Stimulated activated CD8-positive, alpha-beta memory T cell treated with anti-CD3 and anti-CD28 coated beads, Interleukin-12 subunit alpha, Interleukin-12 subunit beta, amount 100 ng/mL, for 4 hours (primary cell): Measurements from ENCODE around the gene NFIA.

Experiments used
- DNase-seq: peaks from one replicate; pipeline ENCODE4 v3.0.0-alpha.2; 2020; ENCODE audit warnings: low read depth

NFIA gene

GRCh38 chr1:61299463-61299862 is 217.1 kb downstream of the NFIA start:
- DNase-seq: no peak

GRCh38 chr1:61300899-61301298 is 218.5 kb downstream of the NFIA start:
- no peak for DNase-seq

- no peak for DNase-seq
These were observed 219.7 kb downstream of the NFIA start for GRCh38 chr1:61301824-61302657.

GRCh38 chr1:61307422-61308142 is 225.2 kb downstream of the NFIA start:
- DNase-seq: no peak

- no peak for DNase-seq
These were observed 227.7 kb downstream of the NFIA start for GRCh38 chr1:61310057-61310456.

GRCh38 chr1:61310538-61310937 is 228.2 kb downstream of the NFIA start:
- DNase-seq: no peak

GRCh38 chr1:61313906-61314422 is 231.6 kb downstream of the NFIA start:
- no peak for DNase-seq

GRCh38 chr1:61315011-61315410 is 232.7 kb downstream of the NFIA start:
- DNase-seq: no peak

GRCh38 chr1:61316493-61316892 is 234.1 kb downstream of the NFIA start:
- DNase-seq: no peak

GRCh38 chr1:61318319-61319125 is 236.2 kb downstream of the NFIA start:
- no peak for DNase-seq

GRCh38 chr1:61320575-61320974 is 238.2 kb downstream of the NFIA start:
- no peak for DNase-seq

GRCh38 chr1:61322008-61322744 is 239.8 kb downstream of the NFIA start:
- no peak for DNase-seq

GRCh38 chr1:61322769-61323168 is 240.4 kb downstream of the NFIA start:
- DNase-seq: no peak

GRCh38 chr1:61323681-61324328 is 241.4 kb downstream of the NFIA start:
- DNase-seq: no peak

GRCh38 chr1:61326713-61327112 is 244.4 kb downstream of the NFIA start:
- DNase-seq: no peak

- no peak for DNase-seq
These were observed 245.1 kb downstream of the NFIA start for GRCh38 chr1:61327436-61327835.

- no peak for DNase-seq
These were observed 247.2 kb downstream of the NFIA start for GRCh38 chr1:61329556-61329955.

GRCh38 chr1:61330018-61330417 is 247.7 kb downstream of the NFIA start:
- DNase-seq: no peak

GRCh38 chr1:61330571-61330970 is 248.2 kb downstream of the NFIA start:
- no peak for DNase-seq

GRCh38 chr1:61332196-61332753 is 249.9 kb downstream of the NFIA start:
- no peak for DNase-seq

GRCh38 chr1:61332796-61333195 is 250.4 kb downstream of the NFIA start:
- DNase-seq: no peak
